ENCODE results near the gene CRADD.

CRADD gene

GRCh38 chr12:93756288-93756687 lies 79.1 kb downstream of the CRADD start:
- in situ Hi-C loops (cut with MboI; ENCODE audit: low sequenced_read_pairs), result no loop called here

- in situ Hi-C loops (cut with MboI; ENCODE audit: low sequenced_read_pairs), result no loop called here
Observed at GRCh38 chr12:93757792-93758694, 80.9 kb downstream of the CRADD start.

- in situ Hi-C loops (cut with MboI; ENCODE audit: low sequenced_read_pairs), result no loop called here
Observed at GRCh38 chr12:93758801-93759373, 81.7 kb downstream of the CRADD start.

- in situ Hi-C loops (cut with MboI; ENCODE audit: low sequenced_read_pairs), result no loop called here
Observed at GRCh38 chr12:93759512-93760081, 82.4 kb downstream of the CRADD start.

- in situ Hi-C loops (cut with MboI; ENCODE audit: low sequenced_read_pairs), result no loop called here
Observed at GRCh38 chr12:93760275-93760875, 83.2 kb downstream of the CRADD start.

- in situ Hi-C loops (cut with MboI; ENCODE audit: low sequenced_read_pairs), result no loop called here
Observed at GRCh38 chr12:93762059-93762719, 85.0 kb downstream of the CRADD start.

- in situ Hi-C loops (cut with MboI; ENCODE audit: low sequenced_read_pairs), result no loop called here
Observed at GRCh38 chr12:93762912-93763553, 85.9 kb downstream of the CRADD start.

- in situ Hi-C loops (cut with MboI; ENCODE audit: low sequenced_read_pairs), result no loop called here
Observed at GRCh38 chr12:93763746-93764147, 86.6 kb downstream of the CRADD start.

- in situ Hi-C loops (cut with MboI; ENCODE audit: low sequenced_read_pairs), result no loop called here
Observed at GRCh38 chr12:93766371-93766770, 89.2 kb downstream of the CRADD start.

GRCh38 chr12:93766796-93767523 lies 89.8 kb downstream of the CRADD start:
- in situ Hi-C loops (cut with MboI; ENCODE audit: low sequenced_read_pairs), result no loop called here

GRCh38 chr12:93767524-93767863 lies 90.3 kb downstream of the CRADD start:
- in situ Hi-C loops (cut with MboI; ENCODE audit: low sequenced_read_pairs), result no loop called here

- in situ Hi-C loops (cut with MboI; ENCODE audit: low sequenced_read_pairs), result no loop called here
Observed at GRCh38 chr12:93772003-93772700, 95.0 kb downstream of the CRADD start.

- in situ Hi-C loops (cut with MboI; ENCODE audit: low sequenced_read_pairs), result no loop called here
Observed at GRCh38 chr12:93773122-93773871, 96.1 kb downstream of the CRADD start.

- in situ Hi-C loops (cut with MboI; ENCODE audit: low sequenced_read_pairs), result no loop called here
Observed at GRCh38 chr12:93776581-93777018, 99.4 kb downstream of the CRADD start.

GRCh38 chr12:93777254-93777653 lies 100.1 kb downstream of the CRADD start:
- in situ Hi-C loops (cut with MboI; ENCODE audit: low sequenced_read_pairs), result no loop called here

- in situ Hi-C loops (cut with MboI; ENCODE audit: low sequenced_read_pairs), result no loop called here
Observed at GRCh38 chr12:93778306-93778705, 101.1 kb downstream of the CRADD start.

- in situ Hi-C loops (cut with MboI; ENCODE audit: low sequenced_read_pairs), result no loop called here
Observed at GRCh38 chr12:93778766-93779165, 101.6 kb downstream of the CRADD start.

- in situ Hi-C loops (cut with MboI; ENCODE audit: low sequenced_read_pairs), result no loop called here
Observed at GRCh38 chr12:93780101-93780641, 103.0 kb downstream of the CRADD start.
